Posterior cingulate gyrus (tissue), 11 donors: ENCODE data around the gene PLXDC2.
A peak's percentile ranks its signal among the peaks of the same experiment; 100 is the strongest.
"Not testable (repeated sequence)": the region's sequence is repeated elsewhere in the genome, so short reads cannot be mapped to it uniquely, and the experiment has no call there.

Experiments used
- DNase-seq, 10 donors: peaks; one replicate each; pipeline versions ENCODE4 v3.0.0 to v3.0.0-alpha.2; 2020 to 2021; ENCODE audit warnings: mixed read lengths in 3 of 10
- intact Hi-C: fragments of 100-400 bp; cut with DNase I; formaldehyde crosslinking; loops from one replicate; pipeline ENCODE4 v1.15.1; 2023

Gene PLXDC2

DNA sequence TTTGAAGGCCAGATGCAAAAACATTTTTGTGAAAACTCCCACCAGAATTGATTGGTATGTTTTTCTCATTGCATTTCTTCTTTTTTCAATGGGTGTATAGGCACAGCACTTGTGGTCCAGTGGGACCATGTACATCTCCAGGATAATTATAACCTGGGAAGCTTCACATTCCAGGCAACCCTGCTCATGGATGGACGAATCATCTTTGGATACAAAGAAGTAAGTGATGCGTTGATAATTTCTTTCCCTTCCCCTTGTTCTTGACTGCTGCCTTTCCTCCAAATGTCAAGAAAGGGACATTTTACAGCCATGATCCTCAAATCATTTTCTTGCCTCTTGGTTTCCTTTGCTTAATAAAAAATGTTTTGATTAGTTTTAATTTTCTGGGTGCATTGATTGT lies 331.5 kb downstream of the PLXDC2 start:
- no peak for DNase-seq
- intact Hi-C loops, result no loop called here

DNA sequence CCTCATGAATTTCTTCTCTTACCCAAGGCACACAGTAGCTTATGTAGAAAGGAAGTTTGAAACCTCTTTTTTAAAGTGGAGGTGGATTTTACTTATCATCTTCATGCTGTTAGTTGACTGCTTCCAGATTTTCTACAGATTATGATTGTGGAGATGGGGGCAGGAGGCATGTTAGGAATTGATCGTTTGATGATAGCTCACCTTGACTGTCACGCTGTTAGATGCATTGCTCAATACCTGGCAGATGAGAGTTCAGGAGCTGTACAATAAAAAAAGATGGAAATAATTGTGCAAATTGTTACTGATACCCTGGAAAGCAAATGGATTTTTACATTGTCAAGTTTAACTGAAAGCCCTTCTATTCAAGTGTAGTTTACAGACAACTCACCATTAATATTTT lies 340.3 kb downstream of the PLXDC2 start:
- intact Hi-C loops, result no loop called here
- DNase-seq, result no peak

DNA sequence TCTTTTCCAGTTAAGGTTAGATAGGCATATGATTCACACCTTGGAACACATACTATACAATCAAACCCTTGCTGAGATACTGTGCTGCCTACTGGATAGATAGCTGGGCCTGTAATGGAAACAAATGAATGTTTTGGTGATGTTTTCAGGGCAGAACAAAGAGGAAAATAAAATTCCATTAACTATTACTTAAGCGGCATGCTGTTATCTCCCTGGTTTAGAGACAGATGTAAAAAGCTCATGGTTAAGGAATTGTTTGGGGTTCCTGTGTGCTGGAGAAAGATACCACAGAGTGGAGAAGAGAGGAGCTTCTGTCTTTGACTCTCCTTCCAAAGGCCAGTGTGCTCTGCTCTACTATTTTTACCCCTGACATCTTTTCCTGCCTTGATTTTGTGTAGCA lies 341.1 kb downstream of the PLXDC2 start:
- intact Hi-C loops, result no loop called here
- no peak for DNase-seq

DNA sequence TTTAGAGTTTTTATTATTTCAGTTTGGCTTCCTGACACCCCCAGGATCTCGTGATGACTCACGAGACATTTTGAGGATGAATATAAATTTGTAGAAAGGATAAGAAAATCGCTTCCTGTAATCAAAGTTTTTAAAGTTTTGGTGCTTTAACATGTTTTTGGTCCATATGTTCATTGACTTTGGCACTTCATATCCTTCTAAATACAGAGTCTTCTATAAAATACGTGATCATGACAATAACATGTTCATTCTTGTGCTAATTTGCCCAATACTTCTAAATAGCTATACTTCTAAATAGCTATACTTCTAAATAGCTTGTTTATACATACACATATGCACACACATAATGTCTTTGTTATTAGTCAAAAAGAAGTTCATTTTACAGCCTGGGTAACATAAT lies 341.9 kb downstream of the PLXDC2 start:
- DNase-seq, result no peak
- intact Hi-C loops, result no loop called here

DNA sequence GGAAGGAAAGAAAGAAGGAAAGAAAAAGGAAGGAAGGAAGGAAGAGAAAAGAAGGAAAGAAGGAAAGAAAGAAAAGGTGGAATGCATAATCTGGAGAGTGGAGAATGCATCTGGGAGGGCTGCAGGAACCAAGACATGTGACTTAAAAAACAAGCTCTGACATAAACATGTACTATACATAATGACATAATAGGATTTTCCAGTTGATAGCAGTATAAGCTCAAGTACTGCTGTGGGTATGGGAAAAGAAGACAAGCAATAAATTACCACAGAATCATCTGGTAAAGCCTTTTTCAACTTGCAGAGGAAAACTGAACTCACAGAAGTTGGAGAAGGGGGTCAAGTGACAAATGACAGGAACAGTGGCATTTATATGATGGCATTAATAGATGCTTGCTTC lies 345.9 kb downstream of the PLXDC2 start:
- intact Hi-C loops, result no loop called here
- DNase-seq, result no peak

DNA sequence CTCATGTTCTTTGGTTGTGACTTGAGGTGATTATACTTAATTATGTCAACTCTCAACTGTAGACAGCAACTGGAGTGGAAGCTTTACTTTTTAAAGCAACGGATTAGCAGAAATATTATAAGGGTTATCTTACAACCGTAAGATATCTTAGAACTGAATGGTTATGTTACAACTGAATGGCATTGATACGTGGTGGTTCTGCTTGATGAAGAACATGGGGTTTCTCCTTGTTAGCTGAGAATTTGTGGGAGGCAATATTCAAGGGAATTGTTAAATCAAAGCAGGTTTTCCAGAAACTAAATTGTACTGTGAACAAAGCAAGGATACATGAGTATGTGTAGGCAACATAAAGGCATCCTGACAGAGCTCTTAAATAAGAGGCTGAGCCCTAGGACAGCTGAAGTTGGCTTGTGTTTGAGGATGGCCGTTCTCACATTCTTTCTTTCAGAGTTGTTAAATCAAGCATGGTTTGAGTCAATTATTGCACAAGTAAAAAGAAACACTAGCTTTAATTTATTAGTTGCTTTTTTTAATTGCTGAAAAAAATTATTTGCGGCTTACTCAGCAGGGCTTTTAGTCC lies 350.0 kb downstream of the PLXDC2 start:
- intact Hi-C loops, result no loop called here
- no peak for DNase-seq

DNA sequence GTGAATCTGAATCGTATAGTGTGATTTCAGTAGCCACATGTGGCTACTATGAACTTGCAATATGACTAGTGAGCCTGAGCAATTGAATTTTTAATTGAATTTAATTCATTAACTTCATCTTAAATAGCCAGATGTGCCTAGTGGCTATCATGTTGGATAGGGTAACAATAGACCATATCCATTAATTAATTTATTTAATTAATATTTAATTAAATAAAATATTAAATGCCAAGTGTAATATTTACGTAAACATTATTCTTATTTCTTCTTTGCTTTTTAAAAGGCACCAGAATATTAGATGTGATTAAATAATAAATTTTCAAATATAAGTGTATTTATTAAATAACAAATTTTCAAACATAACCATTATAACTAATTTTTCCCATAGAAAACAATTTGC lies 354.4 kb downstream of the PLXDC2 start:
- intact Hi-C loops, result no loop called here
- no peak for DNase-seq

DNA sequence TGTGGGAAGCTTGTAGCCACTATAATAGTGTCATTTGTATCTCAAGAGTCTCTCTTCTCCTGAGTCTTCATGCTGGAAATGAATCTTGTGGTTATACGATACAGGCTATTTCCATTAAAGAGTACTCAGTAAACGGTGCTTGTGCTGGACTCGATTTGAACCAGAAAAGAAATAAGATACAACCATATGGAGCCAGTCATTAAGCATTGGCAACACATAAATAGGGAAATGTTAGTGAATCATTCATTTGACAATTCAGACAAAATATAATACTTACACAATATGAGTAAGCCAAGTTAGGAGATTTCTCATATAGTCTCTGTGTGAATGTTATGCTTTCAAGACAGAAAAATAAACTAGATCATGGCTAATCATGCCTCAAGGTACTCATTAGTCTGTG lies 356.8 kb downstream of the PLXDC2 start:
- intact Hi-C loops, result no loop called here
- no peak for DNase-seq

DNA sequence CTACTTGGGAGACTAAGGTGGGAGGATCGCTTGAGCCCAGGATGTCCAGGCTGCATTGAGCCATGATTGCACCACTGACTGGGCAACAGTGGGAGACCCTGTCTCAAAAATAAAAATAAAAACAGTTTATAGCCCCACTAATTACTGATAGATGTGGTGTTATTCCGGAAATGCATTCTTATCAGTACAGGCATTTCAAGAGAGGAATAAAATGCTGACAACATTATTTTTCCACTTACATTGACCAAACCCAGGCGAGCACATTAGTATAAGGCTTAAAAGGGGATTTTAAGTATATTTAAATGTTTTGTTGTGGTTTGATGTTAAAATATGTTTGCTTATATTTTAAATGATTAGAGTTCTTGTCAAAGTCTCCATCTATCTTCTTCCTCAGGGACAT lies 359.5 kb downstream of the PLXDC2 start:
- no peak for DNase-seq
- intact Hi-C loops, result no loop called here

DNA sequence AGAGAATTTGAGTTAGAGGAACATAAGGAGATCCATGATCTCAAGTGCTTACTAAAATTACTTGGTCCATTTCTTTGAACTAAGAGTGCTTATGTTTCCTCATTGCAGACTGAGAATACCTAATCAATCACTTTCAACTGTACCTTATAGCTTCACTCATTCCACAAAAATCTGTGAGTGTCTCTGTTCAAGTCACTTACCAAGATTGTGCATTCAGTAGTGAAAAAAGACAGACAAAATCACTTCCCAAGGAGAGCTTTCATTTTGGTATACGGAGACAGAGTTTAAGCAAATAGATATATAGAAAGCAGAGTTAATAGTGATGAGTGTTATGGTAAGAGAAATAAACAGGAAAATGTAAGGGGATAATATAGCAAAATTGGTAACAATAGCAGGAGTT lies 364.5 kb downstream of the PLXDC2 start:
- DNase-seq, result no peak
- intact Hi-C loops, result no loop called here

DNA sequence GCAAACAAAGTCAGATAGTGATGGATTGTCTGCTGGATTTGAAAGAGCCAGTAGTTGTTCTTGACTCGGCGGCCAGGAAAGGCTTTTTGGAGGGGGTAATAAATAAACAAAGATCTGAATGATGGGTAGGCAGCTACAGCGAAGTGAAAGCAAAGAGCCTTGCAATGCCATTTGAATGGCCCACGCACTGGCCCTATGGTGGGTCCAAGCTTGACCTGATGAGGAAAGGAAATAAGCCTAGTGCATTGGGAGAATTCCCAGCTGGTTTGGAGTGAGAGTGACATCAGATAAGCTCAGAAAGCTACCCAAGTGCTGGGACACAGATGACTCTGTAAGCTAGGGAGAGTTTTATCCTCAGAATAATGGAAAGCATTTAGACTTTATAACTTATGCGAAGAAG lies 365.2 kb downstream of the PLXDC2 start:
- intact Hi-C loops, result no loop called here
- peak in 4 of 10 donors; percentile 16 to 70 (median 41) for DNase-seq

DNA sequence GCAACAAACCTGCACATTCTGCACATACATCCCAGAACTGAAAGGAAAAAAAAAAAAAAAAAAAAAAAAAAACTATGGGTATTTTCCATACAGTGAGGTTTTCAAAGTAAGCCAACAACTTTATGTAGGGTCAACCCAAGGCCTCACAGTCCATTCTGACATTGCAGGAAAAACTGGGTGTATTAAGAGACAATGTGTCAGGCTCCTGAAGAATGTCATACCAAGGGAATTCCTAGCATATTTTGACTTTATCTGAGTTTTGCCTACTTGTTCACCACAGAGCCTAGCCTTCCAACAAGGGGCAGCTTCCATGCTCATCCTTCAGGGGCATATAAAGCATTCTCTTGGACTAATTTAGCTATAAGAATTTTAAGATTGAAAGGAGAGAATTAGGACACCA lies 368.9 kb downstream of the PLXDC2 start:
- no peak for DNase-seq
- intact Hi-C loops, result no loop called here

DNA sequence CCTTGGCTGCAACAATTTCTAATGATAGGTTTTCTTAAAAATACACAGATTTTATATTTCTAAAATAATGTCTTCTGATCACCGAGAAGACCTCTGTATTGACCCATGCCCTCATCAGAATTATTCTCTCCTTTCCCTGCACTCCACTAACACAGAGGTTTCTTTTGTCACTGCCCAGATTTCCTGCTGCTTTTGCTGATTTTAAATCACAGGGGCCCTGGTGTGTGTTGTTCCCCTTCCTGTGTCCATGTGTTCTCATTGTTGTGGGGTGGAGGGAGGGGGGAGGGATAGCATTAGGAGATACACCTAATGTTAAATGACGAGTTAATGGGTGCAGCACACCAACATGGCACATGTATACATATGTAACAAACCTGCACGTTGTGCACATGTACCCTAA lies 375.2 kb downstream of the PLXDC2 start:
- DNase-seq, intact Hi-C loops: not testable (repeated sequence)

DNA sequence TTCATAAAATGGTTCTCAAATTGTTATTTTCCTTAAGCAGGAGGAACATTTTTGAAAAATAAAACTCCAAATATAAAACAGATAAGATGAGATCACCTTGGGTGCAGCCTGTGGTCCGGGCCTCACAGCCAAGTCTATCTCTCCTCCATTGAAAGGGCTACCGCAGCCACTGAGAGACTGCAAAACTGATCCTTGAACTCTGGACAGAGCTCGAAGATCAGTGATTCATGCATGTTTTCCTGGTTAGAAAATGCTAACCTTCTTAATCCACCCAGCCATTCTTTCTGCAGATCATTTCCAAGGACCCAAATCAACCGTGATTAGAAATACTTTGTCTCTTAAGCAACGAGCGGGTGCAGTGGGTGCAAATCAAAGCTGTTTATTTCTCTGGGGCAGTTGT lies 378.8 kb downstream of the PLXDC2 start:
- intact Hi-C loops, result no loop called here
- no peak for DNase-seq

DNA sequence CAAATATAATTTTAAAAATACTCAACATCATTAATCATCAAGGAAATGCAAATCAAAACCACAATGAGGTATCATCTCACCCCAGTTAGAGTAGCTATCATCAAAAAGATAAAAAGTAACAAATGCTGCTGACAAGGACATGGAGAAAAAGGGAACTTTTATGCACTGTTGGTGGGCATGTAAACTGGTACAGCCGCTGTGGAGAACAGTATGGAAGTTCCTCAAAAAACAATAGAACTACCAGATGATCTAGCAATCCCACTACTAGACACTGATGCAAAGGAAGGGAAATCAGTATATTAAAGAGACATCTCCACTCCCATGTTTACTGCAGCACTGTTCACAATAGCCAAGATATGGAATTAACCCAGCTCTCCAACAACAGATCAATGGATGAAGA lies 384.5 kb downstream of the PLXDC2 start:
- intact Hi-C loops, result no loop called here
- no peak for DNase-seq

DNA sequence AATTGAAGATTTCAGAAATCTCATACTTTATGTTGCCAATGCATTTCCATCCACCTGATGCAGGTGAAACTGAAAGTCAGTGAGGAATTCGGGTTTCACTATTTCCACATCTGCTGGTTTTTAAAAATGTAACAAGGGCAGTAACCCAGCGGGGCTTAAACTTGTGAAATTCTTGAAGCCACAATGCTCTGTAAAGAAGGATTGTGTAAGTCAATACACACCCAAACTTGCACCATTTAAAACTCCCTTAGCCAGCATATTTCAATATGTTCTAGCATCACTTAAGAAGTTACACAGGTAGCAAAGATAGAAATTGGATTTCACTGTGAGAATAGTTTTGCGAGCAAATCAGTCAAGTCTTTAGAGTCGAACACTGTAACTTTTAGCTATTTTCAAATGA lies 386.1 kb downstream of the PLXDC2 start:
- intact Hi-C loops, result no loop called here
- DNase-seq, result no peak

DNA sequence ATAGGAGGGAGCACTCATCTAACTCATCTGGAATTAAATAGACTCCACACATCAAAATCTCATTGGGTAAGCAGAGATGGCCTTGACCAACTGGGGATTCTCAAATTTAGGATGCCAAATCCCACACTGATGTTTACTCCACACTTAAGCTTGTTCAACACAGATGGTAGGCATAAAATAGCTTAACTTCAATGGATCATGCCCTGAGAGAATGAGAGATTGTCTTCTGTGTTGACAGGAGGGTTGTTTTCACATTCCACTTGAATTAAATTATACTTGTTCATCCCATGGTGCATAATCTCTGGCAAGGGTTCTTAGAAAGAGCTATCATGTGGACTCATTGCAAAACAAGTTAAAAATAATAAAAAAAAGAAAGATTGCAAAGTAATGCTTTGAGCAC lies 391.4 kb downstream of the PLXDC2 start:
- intact Hi-C loops, result no loop called here
- no peak for DNase-seq

DNA sequence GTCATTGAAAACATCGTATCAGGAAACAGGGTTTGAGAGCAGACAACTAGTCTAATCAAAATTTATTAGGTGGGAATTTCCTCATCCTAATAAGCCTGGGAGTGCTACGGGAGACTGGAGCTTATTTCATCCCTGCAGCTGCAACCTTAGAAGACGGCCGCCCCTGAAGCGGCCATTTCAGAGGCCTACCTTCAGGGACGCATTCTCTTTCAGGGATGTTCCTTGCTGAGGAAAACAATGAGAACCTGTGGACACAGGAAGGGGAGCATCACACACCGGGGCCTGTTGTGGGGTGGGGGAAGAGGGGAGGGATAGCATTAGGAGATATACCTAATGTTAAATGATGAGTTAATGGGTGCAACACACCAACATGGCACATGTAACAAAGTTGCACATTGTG lies 392.9 kb downstream of the PLXDC2 start:
- intact Hi-C loops, DNase-seq: not testable (repeated sequence)

DNA sequence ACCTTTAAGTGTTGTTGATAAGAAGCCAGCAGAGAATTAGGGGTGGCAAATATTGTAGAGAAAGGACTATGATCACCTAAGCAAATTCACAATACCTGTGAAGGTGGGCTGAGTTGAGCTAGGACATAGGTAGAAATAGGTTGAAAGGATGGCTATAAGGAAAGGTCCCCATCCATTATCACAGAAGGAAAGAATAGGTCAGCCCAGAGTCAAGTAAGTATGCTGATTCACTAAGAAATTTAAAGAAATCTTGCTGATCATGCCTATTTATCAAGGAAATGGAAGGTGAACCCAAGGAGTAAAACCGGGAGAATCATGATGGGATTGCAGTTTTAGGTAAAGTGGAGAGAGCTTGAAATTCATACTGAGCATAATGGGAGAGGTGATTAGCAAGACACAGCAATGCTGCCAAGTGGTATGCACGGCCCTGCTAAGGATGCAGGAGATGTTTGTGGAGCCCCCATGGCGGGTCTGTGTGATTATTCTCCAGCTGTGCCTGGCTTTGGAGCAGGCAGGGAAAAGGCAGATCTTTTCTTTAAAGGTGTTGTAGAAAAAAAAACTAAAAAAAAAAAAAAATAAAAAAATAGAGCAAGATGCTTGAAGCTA lies 399.4 kb downstream of the PLXDC2 start:
- intact Hi-C loops, result no loop called here
- DNase-seq, result peak in 2 of 10 donors; percentile 54 to 58

DNA sequence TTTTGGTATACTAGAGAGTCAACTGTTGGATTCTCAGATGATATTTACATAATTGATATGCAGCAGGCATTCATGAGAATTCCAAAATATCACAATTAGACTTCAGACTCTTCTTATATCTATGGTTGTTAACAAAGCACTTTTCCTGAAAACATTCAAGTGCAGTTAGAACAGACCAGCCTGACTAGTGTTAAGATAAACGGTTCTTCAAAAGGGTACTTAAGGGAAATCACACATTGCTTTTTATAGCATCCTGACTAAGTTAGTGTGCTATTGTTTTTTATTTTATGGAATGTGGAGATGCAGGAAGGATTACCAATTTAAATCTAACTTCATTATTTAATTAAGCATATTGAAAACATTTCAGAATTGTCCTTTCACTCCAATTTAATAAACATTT lies 405.1 kb downstream of the PLXDC2 start:
- intact Hi-C loops, result no loop called here
- no peak for DNase-seq

DNA sequence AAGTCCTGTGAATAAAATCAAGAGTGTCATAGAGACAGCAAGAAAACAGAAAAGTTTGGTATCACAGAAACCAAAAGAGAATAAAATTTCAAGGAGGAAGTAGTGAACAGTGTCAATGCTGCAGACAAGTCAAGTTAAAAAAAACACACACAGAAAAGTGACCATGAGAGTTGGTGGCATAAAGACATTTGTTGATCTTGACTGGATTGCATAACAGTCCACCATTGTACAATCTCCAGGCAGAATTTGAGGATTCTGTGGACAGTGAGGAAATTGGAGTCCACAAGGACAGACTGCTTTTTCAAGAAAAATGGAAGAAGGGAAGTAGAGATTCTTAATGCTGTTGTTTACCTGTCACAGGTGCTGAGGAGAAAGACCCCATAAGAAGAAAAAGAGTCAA lies 412.5 kb downstream of the PLXDC2 start:
- intact Hi-C loops, result no loop called here
- no peak for DNase-seq

DNA sequence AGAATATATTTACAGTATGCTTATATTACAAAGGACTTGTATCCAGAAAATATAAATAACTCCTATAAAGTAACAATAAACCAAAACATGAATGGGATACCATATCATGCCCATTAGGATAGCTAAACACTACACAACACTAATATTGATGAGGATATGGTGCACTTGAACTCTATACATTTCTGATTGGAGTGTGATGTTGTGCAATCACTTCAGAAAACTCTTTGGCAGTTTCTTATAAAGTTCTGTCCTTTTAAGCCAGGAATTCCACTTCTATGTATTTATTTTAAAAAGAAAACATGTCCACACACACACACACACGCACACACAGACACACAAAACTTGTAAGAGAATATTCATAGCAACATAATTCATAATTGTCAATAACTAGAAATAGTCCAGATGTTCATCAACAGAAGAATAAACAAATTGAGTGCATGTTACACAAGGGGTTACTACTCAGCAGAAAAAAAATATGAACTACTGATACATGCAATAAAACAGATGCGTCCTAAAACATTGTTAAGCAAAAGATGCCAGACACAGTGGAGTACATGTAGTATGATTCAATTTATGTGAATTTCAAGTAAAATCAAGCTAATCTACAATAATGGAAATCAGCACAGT lies 416.0 kb downstream of the PLXDC2 start:
- DNase-seq, result no peak
- intact Hi-C loops, result no loop called here

DNA sequence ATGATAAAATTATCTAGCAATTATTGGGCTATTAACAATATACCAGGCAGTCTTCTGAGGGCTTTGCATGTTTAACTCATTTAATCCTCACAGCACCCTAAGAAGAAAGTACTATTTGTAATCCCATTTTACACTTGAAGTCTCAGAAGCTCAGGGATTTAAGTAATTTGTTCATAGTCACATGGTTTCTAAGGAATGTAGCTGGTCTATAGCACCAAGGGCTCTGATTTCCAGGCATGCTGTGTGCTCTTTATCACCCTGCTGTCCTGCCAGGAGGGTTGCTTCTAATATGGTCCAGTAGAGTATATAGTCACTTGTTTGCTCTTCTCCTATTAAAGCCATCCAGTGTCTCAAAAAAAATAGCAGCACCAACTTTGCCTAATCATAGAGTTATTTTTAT lies 417.2 kb downstream of the PLXDC2 start:
- no peak for DNase-seq
- intact Hi-C loops, result no loop called here
